A172 (cell line): ENCODE results near the gene AGRN. TPM values are rescaled to one million over a fixed set of nuclear protein-coding genes. Genes with fewer than 3 reads are reported as not detected.
A peak's percentile ranks its signal among the peaks of the same experiment; 100 is the strongest.
"Not testable (repeated sequence)": the region's sequence is repeated elsewhere in the genome, so short reads cannot be mapped to it uniquely, and the experiment has no call there.

Experiments used
- DNase-seq: peaks from one replicate; pipeline ENCODE4 v3.0.0-alpha.2; 2015; ENCODE audit warnings: low spot score
- total RNA-seq: library from RNA; depleted of rRNA; stranded (reverse); fragments of >200 nt; shearing (Covaris generic); gene quantifications from 2 replicates; pipeline ENCODE4 v1.2.3, GENCODE V29; 2014

The AGRN gene
- total RNA-seq, 1 experiment from 2014 or later = 115 TPM

- DNase-seq = peak; percentile 40
Measured at GRCh38 chr1:1019122-1019999, 559 bp upstream of the AGRN start.

GRCh38 chr1:1020415-1021009 is 592 bp downstream of the AGRN start:
- DNase-seq = no peak

GRCh38 chr1:1021010-1021919 is 1.3 kb downstream of the AGRN start:
- peak; percentile 80 for DNase-seq

- DNase-seq = peak; percentile 85
Measured at GRCh38 chr1:1021920-1022259, 2.0 kb downstream of the AGRN start.

GRCh38 chr1:1022302-1023009 is 2.5 kb downstream of the AGRN start:
- no peak for DNase-seq

- DNase-seq = no peak
Measured at GRCh38 chr1:1023700-1024099, 3.8 kb downstream of the AGRN start.

- no peak for DNase-seq
Measured at GRCh38 chr1:1024149-1024770, 4.3 kb downstream of the AGRN start.

GRCh38 chr1:1024771-1025699 is 5.1 kb downstream of the AGRN start:
- peak; percentile 70 for DNase-seq

- DNase-seq = no peak
Measured at GRCh38 chr1:1025730-1026129, 5.8 kb downstream of the AGRN start.

- DNase-seq = no peak
Measured at GRCh38 chr1:1026599-1027413, 6.9 kb downstream of the AGRN start.

- no peak for DNase-seq
Measured at GRCh38 chr1:1027791-1028190, 7.9 kb downstream of the AGRN start.

- not testable (repeated sequence) for DNase-seq
Measured at GRCh38 chr1:1030867-1031658, 11.1 kb downstream of the AGRN start.

GRCh38 chr1:1031659-1032235 is 11.8 kb downstream of the AGRN start:
- no peak for DNase-seq

- no peak for DNase-seq
Measured at GRCh38 chr1:1032424-1032823, 12.5 kb downstream of the AGRN start.

- no peak for DNase-seq
Measured at GRCh38 chr1:1033009-1033587, 13.2 kb downstream of the AGRN start.

GRCh38 chr1:1033731-1034438 is 14.0 kb downstream of the AGRN start:
- no peak for DNase-seq

- DNase-seq = no peak
Measured at GRCh38 chr1:1034439-1034781, 14.5 kb downstream of the AGRN start.
